Brain microvascular endothelial cell (primary cell): ENCODE results near the gene GNAO1.

Source experiments
- DNase-seq: peaks from one replicate; pipeline ENCODE4 v3.0.0-alpha.2; 2020
- H3K27ac ChIP-seq: fragments of 250-450 bp; sonication (Bioruptor Pico); 2 replicates; pipeline ENCODE4 v1.5.1; 2020; ENCODE audit warnings: mild to moderate bottlenecking, moderate library complexity
- H3K27me3 ChIP-seq: fragments of 250-450 bp; sonication (Bioruptor Pico); replicated peaks from 2 replicates; pipeline ENCODE4 v1.5.1; 2020; ENCODE audit warnings: mild to moderate bottlenecking
- H3K36me3 ChIP-seq: fragments of 250-450 bp; sonication (Bioruptor Pico); replicated peaks from 2 replicates; pipeline ENCODE4 v1.5.1; 2020; ENCODE audit warnings: mild to moderate bottlenecking
- H3K4me3 ChIP-seq: 2 replicates; pipeline ENCODE4 v1.5.1; 2011; ENCODE audit warnings: low read depth, mild to moderate bottlenecking, control low read depth, low read length, moderate library complexity
- CTCF ChIP-seq: IDR thresholded peaks from 2 replicates; pipeline ENCODE4 v1.5.1; 2011; ENCODE audit warnings: low read depth, mild to moderate bottlenecking, moderate library complexity, low read length, control low read depth, inconsistent platforms; ENCODE audit errors: missing control alignments
- in situ Hi-C: cut with HindIII; loops from 2 replicates; pipeline ENCODE4 v1.10.0; 2017; ENCODE audit warnings: low sequenced_read_pairs, low pct_ligation_motif_present

Gene GNAO1

DNA sequence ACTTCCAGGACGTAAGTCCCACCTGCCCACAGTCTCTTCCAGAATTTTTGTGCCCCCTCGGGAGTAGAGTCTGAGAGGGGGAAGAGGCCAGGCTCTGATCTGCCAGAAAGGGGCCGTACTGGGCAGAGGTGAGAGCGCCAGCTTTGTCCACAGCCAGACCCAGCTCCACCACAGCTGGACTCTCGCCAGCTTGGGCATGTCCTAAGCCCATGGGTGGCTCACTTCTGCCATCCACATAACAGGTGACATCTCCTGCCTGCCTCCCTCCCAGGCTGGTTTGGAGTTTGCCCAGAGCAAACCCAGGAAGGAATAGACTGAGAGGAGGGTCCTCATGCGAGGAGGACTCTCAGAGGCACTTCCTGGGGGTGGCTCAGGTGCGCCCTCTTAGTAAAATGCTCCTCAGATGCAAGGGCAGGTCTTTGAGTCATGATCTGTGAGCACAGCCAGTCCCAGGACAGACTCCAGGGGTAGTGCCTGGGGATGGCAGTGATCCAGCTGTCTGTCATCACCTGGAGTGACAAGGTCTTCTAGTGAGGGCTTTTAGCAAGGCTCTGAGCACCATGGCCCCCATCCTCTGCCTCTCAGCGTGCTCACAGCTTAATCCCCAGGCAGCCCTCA lies 144.9 kb downstream of the GNAO1 start:
- Histone ChIP-seq H3K27me3 (no peaks in the 10 kb centered on the region), H3K36me3 (no peaks in the 10 kb centered on the region), H3K4me3 (no peak overlapping the region), H3K27ac (no peak overlapping the region)
- no peak for TF ChIP-seq CTCF
- no peak for DNase-seq
- in situ Hi-C loops, result no loop called here

DNA sequence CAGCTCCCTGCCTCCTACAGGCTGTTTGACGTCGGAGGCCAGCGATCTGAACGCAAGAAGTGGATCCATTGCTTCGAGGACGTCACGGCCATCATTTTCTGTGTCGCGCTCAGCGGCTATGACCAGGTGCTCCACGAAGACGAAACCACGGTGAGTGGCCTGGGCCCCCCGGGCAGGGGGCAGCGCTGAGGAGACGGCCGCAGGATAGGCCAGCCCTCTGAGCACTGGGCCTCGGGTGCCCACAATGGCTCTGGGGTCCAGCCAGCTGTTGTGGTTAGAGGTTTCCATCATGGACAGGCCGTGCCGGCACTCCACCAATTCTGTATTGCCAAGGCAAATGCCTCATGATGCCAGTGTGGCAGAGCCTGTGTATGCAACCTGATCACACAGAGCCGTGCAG lies 145.4 kb downstream of the GNAO1 start:
- H3K27ac ChIP-seq, result no peak overlapping the region
- no peaks in the 10 kb centered on the region for H3K36me3 ChIP-seq
- DNase-seq, result no peak
- in situ Hi-C loops, result no loop called here
- H3K4me3 ChIP-seq, result no peak overlapping the region
- no peaks in the 10 kb centered on the region for H3K27me3 ChIP-seq
- no peak for TF ChIP-seq CTCF

DNA sequence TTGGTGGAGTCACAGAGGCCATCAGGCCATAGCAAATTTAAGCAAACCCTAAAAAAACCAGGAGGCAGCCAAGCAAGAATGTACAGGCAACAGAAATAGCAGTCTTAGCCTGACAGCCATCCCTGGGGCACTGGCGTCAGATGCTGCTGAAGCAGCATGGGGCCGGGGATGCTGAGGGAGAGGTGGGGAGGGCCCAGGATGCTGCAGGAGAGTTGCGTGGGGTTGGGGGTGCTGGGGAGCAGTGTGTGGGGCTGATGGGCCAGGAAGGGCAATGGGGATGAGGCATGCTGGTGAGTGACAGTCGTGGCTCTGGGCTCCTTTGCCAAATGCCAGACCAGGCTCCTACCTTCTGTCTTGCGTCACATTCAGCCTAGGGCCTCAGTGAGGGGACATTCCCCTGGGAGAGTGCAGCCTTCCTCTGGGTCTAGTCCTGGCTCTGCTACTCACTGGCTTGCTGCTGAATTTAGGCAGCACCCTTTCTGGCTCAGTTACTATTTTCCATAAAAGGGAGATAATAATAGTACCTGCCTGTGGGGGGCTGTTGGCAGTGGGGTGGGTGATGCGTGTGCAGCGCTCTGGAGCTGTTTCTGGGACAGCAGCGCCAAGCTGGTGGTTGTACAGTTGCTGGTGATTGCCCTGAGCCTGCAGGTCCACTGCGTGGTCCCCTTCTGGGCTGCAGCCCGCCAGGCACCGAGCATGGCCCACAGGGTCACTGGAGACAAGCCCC lies 146.0 kb downstream of the GNAO1 start:
- in situ Hi-C loops, result no loop called here
- no peak overlapping the region for H3K4me3 ChIP-seq
- H3K36me3 ChIP-seq, result no peaks in the 10 kb centered on the region
- H3K27me3 ChIP-seq, result no peaks in the 10 kb centered on the region
- DNase-seq, result no peak
- TF ChIP-seq CTCF, result no peak
- no peak overlapping the region for H3K27ac ChIP-seq

DNA sequence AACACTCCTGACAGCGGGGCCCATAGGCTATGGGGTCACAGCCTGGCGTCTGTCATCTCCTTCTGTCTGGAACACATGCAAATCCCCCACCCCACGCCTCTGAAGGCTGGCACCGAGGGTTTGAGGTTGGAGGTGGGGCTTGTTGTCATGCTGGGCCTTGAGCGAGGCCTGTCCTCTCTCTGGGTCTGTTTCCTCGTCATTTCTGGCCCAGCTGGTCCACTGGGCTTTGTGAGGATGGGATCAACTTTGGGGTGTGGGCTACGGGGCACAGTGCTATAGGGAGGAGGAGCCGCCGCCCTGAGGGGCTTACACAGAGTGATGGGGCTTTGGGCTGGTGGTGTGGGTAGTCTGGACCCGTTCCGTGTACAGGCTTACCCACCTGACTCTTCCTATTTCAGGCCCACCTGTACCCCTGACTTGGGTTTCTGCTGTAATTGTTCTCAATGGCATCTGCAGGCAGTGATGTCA lies 146.6 kb downstream of the GNAO1 start:
- no peak overlapping the region for H3K27ac ChIP-seq
- no peaks in the 10 kb centered on the region for H3K36me3 ChIP-seq
- in situ Hi-C loops, result no loop called here
- no peak for DNase-seq
- no peaks in the 10 kb centered on the region for H3K27me3 ChIP-seq
- no peak overlapping the region for H3K4me3 ChIP-seq
- TF ChIP-seq CTCF, result no peak

- in situ Hi-C loops, result no loop called here
- Histone ChIP-seq H3K27me3 (no peaks in the 10 kb centered on the region), H3K36me3 (no peaks in the 10 kb centered on the region), H3K27ac (no peak overlapping the region), H3K4me3 (no peak overlapping the region)
- TF ChIP-seq CTCF, result no peak
- no peak for DNase-seq
Measured at GRCh38 chr16:56338566-56339318, 147.5 kb downstream of the GNAO1 start.
